ENCODE data around the gene UBC. TPM values are rescaled to one million over a fixed set of nuclear protein-coding genes. Genes with fewer than 3 reads are reported as not detected.

The UBC gene
- total and polyA plus RNA-seq, 9 of the 15 experiments (the other 6 are each of a cell fraction or from before 2014, with no cell fraction given) = 533 to 1,153 (median 813) TPM

- no peak for TF ChIP-seq GTF3C2 (IDR thresholded peaks at IDR 0.05; ENCODE audit: borderline replicate concordance, extremely low read depth, insufficient read length)
- no peak for TF ChIP-seq E2F4 (CRISPR knock-in tag; IDR thresholded peaks at IDR 0.05; ENCODE audit: low read depth)
- no peak for TF ChIP-seq SRSF9 (IDR thresholded peaks at IDR 0.05; ENCODE audit: borderline replicate concordance, low read depth, low read length)
- TF ChIP-seq RERE (CRISPR knock-in tag; IDR thresholded peaks at IDR 0.05; ENCODE audit: borderline replicate concordance) = no peak
- TF ChIP-seq RBM15 (IDR thresholded peaks at IDR 0.05; ENCODE audit: insufficient read depth, low read length) = no peak
- no peak for TF ChIP-seq U2AF1 (optimal IDR thresholded peaks at IDR 0.05; ENCODE audit: low read depth, low read length)
- no peak for TF ChIP-seq ZNF175 (CRISPR knock-in tag; IDR thresholded peaks at IDR 0.05; ENCODE audit: low read depth)
- TF ChIP-seq ZNF766 (CRISPR knock-in tag; conservative IDR thresholded peaks at IDR 0.05) = no peak; the same call in 1 of the 2 replicates
- no peak for TF ChIP-seq ZNF518B (CRISPR knock-in tag; IDR thresholded peaks at IDR 0.05)
- TF ChIP-seq GATA2 (CRISPR knock-in tag; IDR thresholded peaks at IDR 0.05) = no peak
- no peak for TF ChIP-seq TFAP4 (CRISPR knock-in tag; IDR thresholded peaks at IDR 0.05; ENCODE audit: borderline replicate concordance)
Observed at GRCh38 chr12:124916374-124917134, 2.1 kb upstream of the UBC start (continued).

All from K562 (cell line).